SK-N-SH (cell line): ENCODE measurements around the gene KRTAP10-8.

Experiments
- CTCF ChIP-seq: fragments of 200-600 bp; sonication (generic); IDR thresholded peaks from 2 replicates; pipeline ENCODE4 v1.6.1; 2017; ENCODE audit warnings: antibody characterized with exemption, mild to moderate bottlenecking, moderate library complexity
- ELF1 ChIP-seq: IDR thresholded peaks from 2 replicates; pipeline ENCODE4 v1.4.0; 2012
- EP300 ChIP-seq, 2 experiments: IDR thresholded peaks; 2 replicates each; pipeline versions ENCODE4 v1.4.0 to v1.6.1; 2012; ENCODE audit warnings: borderline replicate concordance in 1 of 2, low read depth in 1 of 2, low read length in 1 of 2
- EZH2phosphoT487 ChIP-seq: fragments of 200-600 bp; sonication (generic); IDR thresholded peaks from 2 replicates; pipeline ENCODE4 v1.6.1; 2017; ENCODE audit warnings: low read depth, mixed run types, mild to moderate bottlenecking, antibody characterized with exemption, moderate library complexity, borderline replicate concordance
- FOXM1 ChIP-seq: IDR thresholded peaks from 2 replicates; pipeline ENCODE4 v1.4.0; 2012; ENCODE audit warnings: low read depth, mild to moderate bottlenecking
- IRF3 ChIP-seq: fragments of 150-350 bp; IDR thresholded peaks from 2 replicates; pipeline ENCODE4 v1.6.1; 2016; ENCODE audit warnings: mild to moderate bottlenecking, low read depth, low read length
- MXI1 ChIP-seq: IDR thresholded peaks from 2 replicates; pipeline ENCODE4 v1.6.1; 2012; ENCODE audit warnings: mild to moderate bottlenecking, low read depth, low read length, improper control_type of control experiment
- POLR2AphosphoS5 ChIP-seq: IDR thresholded peaks from 2 replicates; pipeline ENCODE4 v1.6.1; 2012; ENCODE audit warnings: low read depth, low read length
- REST ChIP-seq: IDR thresholded peaks from 2 replicates; pipeline ENCODE4 v1.6.1; 2012; ENCODE audit warnings: mild to moderate bottlenecking, low read depth, low read length, moderate library complexity
- TAF1 ChIP-seq: IDR thresholded peaks from 2 replicates; pipeline ENCODE4 v1.6.1; 2012; ENCODE audit warnings: low read depth, mild to moderate bottlenecking, low read length, moderate library complexity, borderline replicate concordance
- USF2 ChIP-seq: fragments of 150-350 bp; IDR thresholded peaks from 2 replicates; pipeline ENCODE4 v1.6.1; 2017; ENCODE audit warnings: antibody characterized with exemption, low read length, low read depth, borderline replicate concordance
- YY1 ChIP-seq: IDR thresholded peaks from 2 replicates; pipeline ENCODE4 v1.4.0; 2012; ENCODE audit warnings: low read depth, mild to moderate bottlenecking

- TF ChIP-seq CTCF: no peak
- no peak for TF ChIP-seq EP300 (IDR thresholded peaks at IDR 0.05; ENCODE audit: borderline replicate concordance in 1 of 2, low read depth in 1 of 2, low read length in 1 of 2)
- no peak for TF ChIP-seq EZH2phosphoT487
- TF ChIP-seq POLR2AphosphoS5: no peak
- no peak for TF ChIP-seq TAF1
- no peak for TF ChIP-seq ELF1
- no peak for TF ChIP-seq YY1
- no peak for TF ChIP-seq USF2
- no peak for TF ChIP-seq MXI1
- no peak for TF ChIP-seq REST
- no peak for TF ChIP-seq FOXM1
- TF ChIP-seq IRF3: no peak
Measured at GRCh38 chr21:44653123-44653522, 41.2 kb downstream of the KRTAP10-8 start.
